Measurements from ENCODE around the gene ZNF608. TPM values are rescaled to one million over a fixed set of nuclear protein-coding genes. Genes with fewer than 3 reads are reported as not detected.

ZNF608 gene
- total and polyA plus RNA-seq, 9 of the 15 experiments (the other 6 are each of a cell fraction or from before 2014, with no cell fraction given), result 0.38 to 1.5 (median 1.00) TPM

GRCh38 chr5:124772457-124773200, 26.2 kb upstream of the ZNF608 start (continued):
- TF ChIP-seq FIP1L1 (IDR thresholded peaks at IDR 0.05; ENCODE audit: low read depth, low read length, poor library complexity, severe bottlenecking) (no peak), ZNF354B (CRISPR knock-in tag; IDR thresholded peaks at IDR 0.05) (no peak), ZNF165 (CRISPR knock-in tag; IDR thresholded peaks at IDR 0.05; ENCODE audit: borderline replicate concordance) (no peak), U2AF1 (optimal IDR thresholded peaks at IDR 0.05; ENCODE audit: low read depth, low read length) (no peak), ZBTB34 (CRISPR knock-in tag; IDR thresholded peaks at IDR 0.05) (no peak), SRSF7 (optimal IDR thresholded peaks at IDR 0.05; ENCODE audit: low read depth, low read length) (no peak), CBX5 (IDR thresholded peaks at IDR 0.05; ENCODE audit: borderline replicate concordance, low read depth) (no peak)
- TF ChIP-seq, protein P1, sequence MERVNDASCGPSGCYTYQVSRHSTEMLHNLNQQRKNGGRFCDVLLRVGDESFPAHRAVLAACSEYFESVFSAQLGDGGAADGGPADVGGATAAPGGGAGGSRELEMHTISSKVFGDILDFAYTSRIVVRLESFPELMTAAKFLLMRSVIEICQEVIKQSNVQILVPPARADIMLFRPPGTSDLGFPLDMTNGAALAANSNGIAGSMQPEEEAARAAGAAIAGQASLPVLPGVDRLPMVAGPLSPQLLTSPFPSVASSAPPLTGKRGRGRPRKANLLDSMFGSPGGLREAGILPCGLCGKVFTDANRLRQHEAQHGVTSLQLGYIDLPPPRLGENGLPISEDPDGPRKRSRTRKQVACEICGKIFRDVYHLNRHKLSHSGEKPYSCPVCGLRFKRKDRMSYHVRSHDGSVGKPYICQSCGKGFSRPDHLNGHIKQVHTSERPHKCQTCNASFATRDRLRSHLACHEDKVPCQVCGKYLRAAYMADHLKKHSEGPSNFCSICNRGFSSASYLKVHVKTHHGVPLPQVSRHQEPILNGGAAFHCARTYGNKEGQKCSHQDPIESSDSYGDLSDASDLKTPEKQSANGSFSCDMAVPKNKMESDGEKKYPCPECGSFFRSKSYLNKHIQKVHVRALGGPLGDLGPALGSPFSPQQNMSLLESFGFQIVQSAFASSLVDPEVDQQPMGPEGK (CRISPR knock-in tag; IDR thresholded peaks at IDR 0.05; ENCODE audit: borderline replicate concordance), result no peak
